GM19099 (cell line): ENCODE results near the gene ZNF217.

Experiments used
- POLR2A ChIP-seq: IDR thresholded peaks from 3 replicates; pipeline ENCODE4 v1.6.1; 2011; ENCODE audit warnings: low read depth; ENCODE audit not compliant: insufficient read length; ENCODE audit errors: extremely low read depth

ZNF217 gene

DNA sequence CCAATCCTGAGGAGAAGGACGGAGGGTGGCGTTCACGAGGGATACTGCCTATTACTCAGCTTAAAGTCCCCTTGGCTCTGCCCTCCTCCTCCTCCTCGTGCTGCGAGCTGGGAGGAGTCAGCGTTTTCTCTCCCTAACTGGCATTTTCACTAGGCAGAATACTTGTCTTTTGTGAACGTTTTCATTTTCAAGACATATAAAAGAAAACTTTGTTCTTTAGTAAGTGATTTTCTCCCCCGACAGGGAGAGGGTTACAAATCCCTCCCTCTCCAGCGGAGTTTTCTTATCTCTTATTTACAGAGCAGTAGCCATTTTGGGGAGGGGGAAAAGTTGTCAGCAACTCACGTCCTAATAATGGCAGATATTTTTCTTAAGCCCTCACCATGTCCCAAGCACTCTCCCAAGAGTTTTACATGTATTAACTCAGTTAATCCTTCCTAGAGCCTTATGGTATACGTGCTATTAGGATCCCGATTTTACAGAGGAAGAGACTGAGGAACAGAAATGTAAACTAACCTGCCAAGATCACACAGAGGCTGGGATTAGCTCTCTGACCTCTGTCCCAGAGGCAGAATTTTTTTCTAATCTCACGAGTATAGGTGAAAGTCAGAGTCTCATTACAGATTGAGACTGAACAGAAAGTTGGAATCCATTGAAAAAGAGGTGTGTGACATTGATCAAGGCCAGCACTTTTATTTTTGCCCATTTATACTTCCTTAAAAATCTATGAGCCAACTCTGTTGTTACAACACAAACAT is 30.0 kb upstream of the ZNF217 start:
- peak; percentile 63 for TF ChIP-seq POLR2A

DNA sequence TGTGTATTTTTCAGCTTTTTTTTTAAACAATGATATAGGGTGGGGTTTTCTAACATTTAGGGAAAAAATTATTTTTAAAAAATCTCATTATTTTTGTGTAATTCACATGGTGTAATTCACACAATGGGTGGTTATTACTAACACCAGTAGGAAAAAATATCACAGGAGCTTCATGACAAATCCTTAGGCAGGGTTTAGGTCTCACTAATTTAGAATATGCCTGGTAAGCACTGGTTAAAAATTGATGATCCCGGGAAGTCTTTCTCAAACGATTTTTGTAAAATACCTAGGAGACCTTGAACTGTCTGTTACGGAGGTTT is 29.5 kb upstream of the ZNF217 start:
- no peak for TF ChIP-seq POLR2A

DNA sequence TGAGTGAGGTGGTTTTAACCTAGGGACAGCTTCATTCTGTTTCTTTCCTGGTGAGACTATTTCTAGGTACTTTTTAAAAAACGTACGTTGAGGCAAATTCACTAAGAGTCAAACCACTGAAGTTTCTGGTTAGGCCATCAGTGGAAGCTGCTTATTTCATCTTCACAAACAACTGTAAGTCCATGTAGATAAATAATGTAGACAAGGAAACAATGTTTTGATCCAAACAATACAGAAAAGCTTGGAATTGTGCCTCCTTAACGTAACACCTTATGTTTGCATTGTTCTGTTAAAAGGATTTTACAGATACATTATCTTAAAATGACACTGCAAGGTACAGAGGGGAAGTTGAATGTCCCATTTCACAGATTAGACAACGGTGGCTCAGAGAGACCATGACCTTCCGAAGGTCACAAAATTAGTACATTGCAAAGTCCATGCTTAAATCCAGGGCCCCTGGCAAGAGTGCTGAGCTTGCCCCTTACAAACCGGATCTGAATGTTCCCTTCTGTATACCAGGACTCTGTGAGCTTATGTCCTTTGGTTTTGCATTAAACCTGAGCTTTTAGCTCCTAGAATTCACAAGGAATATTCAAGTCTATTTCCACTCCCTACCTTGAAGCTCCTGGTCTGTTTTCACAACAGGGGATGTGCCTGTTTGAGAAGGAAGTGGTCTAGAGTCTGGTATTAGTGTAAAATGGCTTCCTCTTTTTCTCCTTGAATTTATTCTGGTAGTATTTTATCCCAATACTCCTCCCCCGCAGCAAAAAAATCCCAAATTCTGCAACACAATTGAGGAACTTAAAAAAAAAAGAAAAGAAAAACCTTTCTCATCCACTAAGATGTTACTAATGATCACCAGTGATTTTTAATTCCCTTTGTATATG is 28.9 kb upstream of the ZNF217 start:
- no peak for TF ChIP-seq POLR2A

DNA sequence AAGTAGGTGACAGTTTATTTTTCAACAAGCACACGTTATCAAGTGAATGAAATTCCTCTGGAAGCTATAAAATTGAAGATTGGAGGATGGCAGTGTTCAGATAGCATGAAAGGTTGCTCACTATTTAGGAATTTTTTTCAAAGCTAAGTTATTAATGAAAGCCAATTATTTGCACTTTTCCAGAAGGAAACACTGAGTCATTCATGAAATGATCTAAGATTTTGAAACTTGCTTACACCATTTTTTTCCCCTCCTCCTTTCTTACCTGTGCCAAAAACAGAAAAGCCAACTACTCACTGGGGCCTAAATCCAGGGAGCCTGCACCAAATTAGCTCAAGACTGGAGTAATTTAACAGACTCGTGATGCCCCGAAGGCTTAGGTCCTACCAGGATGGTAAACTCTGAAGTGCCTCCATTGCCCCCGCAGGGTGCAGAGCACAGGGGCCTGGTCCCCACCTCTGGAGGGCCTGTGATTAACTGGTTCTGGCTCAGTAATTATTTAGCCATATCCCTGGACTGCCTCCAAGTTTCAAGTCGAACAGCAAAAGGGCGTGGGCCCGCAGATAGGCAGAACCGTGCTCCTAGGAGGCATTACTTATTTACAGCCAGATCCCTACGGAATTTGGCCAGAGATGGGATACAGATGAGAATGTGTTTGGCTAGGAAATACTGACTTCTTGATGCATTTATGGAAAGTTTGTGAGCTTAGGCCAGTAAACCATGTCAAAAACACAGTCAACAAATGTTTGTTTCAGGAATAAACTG is 28.0 kb upstream of the ZNF217 start:
- TF ChIP-seq POLR2A: no peak

DNA sequence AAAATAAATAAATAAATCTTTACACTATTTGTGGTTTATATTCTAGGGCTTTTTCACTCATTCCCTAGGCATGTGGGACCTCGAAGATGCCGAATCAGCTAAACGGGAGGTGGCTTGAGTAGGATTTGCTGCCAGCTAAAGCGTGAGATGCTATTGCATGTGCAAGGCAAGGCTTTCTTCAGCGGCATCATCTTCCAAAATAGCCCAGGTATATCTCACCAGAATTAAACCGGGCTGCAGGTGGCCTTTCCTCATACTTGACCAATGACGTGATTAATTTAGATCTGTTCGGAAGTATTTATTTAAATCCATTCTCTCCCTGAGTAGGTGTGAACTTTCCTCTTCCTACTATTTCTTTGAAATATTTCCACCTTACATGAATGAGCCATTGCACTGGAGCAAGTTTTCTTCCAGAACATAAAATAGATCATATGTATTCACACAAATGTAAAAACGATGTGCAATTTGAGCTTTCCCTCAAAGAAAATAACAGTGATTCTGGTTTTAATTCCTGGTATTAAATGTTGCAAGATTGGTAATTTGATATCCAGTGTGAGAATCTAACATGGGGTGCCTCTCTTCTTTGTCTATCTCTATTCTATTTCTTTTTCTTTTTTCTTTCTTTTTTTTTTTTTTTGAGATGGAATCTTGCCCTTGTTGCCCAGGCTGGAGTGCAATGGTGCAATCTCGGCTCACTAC is 24.3 kb upstream of the ZNF217 start:
- no peak for TF ChIP-seq POLR2A

DNA sequence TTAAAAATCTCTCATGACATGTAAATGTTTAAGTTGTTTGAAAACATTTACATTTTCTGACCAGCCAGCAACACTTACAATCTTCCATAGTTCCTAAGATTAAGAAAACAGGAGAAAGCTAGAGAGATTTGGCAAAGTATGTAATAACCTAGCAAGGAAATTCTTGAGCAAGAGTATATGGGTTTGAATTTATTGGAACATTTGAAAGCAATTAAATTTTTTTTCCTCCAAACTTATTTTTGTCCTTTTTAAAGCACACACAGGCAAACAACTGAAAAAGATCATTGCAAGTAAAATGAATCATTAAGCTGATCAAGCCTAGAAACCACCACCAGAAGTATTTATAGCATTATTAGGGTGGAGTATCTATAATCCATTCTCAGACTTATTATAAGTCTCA is 20.1 kb upstream of the ZNF217 start:
- TF ChIP-seq POLR2A: no peak

DNA sequence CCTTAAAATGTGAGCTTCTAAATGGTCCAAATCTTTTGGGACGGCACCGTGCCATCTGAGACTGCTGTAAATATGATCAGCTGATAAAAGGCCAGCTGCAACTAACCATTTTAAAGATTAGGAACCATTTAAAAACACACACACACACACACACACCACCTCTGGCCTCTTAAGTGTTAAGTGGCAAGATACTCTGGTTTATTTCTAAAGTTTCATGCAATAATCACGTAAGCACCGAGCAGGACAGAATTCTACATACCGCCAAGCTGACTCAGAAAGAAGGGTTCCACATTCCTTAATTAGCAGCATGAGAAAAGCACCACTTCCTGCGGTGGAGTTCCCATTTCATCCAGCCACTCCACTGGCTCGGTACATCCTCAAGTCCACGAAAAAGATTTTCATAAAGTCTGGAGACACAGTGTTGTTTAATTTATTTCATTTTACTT is 17.8 kb upstream of the ZNF217 start:
- TF ChIP-seq POLR2A: no peak

DNA sequence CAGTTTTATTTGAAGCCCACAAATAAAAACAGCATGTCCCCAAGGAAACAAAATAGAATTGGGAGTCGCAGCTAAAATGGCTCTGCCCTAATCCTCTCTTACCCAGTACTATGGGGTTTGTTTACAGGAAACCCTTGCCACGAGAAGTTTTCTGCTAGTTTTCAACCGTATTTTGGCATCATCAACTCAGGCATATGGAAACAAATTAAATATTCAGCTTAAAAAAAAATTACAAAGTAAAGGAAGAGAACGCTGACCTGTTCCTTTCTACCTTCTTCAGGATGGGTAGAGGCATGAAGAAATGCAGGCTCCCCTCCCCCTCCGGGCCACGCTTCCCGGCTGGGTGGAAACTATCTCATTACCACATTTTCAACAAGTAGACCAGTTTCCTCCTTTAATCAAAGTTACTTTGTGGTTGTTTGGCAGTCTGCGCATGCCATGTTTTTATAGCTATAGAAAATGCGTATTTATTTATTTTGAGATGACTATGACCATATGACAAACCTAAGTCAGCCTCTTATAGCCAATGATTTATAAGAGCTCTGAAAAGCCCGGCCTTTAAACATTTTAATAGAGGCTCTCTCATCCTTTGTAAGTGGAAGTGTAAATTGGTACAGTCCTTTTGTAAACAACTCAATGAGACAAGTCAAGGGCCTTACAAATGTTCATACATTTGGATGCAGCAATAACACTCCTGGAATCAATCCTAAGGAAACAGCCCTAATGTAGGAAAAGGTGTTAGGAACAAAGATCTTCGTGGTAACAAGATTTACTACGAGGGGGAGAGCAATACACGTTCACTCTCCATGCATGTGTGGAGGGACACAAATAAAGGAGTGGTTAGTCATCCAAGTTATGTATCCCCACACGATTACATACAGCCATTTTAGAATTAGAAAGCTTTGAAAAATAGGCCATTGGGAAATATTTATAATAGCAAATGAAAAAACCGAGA is 16.1 kb upstream of the ZNF217 start:
- peak; percentile 30 for TF ChIP-seq POLR2A

DNA sequence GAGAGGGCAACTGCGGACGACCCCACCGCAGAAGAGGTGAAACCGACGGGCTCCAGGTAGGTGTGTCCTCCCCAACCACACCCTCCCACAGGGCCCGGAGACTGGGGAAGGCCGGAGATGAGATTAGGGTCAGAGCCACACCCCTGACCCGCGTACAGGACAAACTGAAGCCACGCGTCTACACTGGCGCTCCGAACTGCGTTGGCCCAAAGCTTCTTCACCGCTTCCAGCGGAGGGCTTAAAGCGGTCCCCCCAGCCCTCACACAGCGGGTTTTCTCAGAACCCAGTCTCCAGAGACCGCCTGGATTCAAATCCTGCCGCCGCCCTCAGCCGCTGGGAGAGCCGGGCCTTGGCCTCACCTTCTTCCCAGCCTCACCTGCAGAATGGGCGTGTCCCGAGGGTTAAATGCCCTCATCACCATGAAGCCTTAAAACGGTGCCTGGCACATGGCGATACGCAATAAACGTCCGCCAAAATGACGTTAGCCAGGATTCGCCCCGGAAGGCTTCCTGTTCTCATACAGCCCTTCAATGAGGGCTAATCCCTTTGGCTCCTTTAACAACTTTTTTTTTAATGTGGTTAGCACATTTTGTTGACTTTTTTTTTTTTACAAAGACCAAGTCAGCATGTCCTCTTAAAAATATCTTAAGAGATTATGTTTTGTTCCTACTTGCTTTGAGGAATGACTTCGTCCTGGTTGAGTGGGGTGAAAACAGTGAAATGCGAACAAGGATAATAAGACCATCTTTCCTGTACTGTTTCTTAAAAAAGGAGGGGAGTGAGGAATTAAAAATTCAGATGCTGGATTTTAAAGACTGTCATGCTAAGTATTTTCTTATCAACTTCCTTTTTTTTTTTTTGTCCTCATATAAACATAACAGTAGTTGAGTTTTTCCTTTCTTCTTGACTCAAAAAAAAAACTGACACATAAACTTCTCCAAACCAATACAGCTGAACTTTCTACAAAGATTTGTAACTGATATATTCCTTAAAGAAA is 15.1 kb upstream of the ZNF217 start:
- no peak for TF ChIP-seq POLR2A

DNA sequence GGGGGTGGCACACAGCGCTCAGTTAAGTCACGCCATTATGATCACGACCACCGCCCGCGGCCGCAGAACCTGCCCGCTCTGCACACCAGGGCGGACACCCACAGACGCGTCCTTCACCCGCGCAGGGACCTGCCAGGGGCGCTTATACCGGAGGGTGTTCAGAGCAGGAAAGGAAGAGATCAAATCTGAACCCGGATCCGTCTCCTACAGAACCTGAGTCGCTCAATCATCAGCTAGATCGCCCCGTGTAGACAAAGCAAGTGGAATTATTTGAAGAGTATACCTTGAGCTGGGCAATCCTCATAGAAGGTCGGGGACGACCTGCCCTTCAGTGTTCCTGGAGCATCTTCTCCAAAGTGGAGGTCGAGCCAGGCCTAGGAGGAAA is 14.4 kb upstream of the ZNF217 start:
- TF ChIP-seq POLR2A: no peak

DNA sequence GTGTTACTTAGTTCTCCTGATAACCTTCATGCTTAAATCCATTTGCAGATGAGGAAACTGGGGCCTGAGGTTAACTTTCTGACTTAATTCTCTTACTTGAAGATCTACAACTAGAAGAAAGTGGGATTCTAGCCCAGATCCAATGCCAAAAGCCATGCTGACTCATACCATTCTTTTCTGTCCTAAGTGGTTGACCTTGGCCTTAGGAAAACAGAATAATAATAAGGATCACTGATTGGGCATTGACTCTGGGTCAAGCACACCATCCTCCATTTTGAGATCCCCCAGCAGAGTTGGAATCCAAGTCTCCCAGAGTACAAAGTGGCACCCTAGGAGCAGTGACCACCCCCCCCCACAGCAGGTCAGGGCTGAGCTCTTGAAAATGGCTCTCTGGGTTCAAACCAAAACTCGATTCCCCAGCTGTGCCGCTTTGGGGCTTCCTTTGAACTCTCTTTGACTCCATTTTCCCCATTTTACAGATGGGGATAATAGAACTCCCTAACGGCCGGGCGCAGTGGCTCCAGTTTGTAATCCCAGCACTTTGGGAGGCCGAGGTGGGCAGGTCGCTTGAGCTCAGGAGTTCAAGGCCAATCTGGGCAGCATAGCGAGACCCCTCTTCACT is 12.8 kb upstream of the ZNF217 start:
- no peak for TF ChIP-seq POLR2A

DNA sequence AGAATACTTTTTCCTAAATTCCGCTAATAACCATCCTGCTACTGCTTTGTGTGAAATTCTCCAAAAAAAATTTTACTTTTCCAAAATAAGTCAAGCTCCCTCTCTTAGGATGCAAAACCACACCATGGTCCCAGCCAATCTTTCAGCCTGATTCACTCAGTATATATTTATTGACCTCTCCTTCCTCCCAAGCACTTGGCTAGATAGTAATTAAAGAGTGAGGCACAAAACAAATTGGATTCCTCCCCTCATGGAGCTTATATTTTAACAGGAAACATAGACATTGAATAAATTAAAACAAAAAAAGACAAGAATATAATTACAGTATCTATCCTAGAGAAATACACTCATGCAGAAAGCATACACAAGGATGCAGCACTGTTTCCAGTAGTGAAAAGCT is 9.0 kb upstream of the ZNF217 start:
- no peak for TF ChIP-seq POLR2A
